ACHN (cell line): Measurements from ENCODE around the gene ITGB1.

Source experiments
- DNase-seq: peaks from one replicate; pipeline ENCODE4 v3.0.0-alpha.2; 2015
- in situ Hi-C: cut with HindIII; loops from 2 replicates; pipeline ENCODE4 v1.10.0; 2017; ENCODE audit warnings: low sequenced_read_pairs, low pct_ligation_motif_present, low pct_unique_long_range_greater_than_20kb

ITGB1 gene

GRCh38 chr10:32854435-32854834 lies 103.6 kb downstream of the ITGB1 start:
- in situ Hi-C loops = no loop called here

GRCh38 chr10:32851301-32851700 lies 106.7 kb downstream of the ITGB1 start:
- in situ Hi-C loops = no loop called here
- DNase-seq = no peak

More at GRCh38 chr10:32854435-32854834, 103.6 kb downstream of the ITGB1 start:
- DNase-seq = no peak
